KG1 (cell line): ENCODE data around the gene PDF.

Experiments
- DNase-seq: peaks from one replicate; lab custom pipeline; 2025; lab: John Stamatoyannopoulos, UW

Gene PDF

DNA sequence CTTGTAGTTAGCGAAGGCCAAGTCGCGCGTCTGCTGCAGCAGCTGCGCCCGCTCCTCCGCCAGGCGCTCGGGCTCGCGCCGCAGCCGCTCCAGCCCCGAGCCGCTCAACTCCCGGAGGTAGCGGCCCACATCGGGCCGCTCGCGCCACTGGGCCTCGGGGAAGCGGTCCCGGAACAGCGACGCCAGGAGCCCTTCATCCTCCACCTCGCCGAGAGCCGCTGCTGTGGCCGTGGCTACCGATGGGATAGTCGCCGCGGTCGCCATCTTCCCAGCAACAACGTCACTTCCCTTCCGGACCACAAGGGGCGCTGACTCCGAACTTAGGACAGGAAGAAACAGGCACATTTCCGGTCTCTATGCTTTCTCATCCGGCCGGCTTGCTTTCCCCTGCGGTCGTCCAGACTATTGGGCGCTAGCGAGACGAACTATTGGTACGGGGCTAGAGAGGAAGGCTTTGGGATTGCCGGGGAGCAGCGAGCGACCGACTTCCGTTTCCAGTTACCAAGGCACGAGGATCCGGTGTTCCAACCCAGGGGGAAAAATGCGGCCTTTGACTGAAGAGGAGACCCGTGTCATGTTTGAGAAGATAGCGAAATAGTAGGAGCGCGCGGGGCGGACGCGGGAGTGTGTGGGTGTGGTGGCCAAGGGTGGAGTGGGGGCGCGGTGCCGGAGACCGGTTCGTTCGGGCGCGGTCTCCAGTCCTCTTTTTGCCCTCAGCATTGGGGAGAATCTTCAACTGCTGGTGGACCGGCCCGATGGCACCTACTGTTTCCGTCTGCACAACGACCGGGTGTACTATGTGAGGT lies 9.1 kb upstream of the PDF start, which contains the start of the genes COG8 and NIP7:
Gene COG8, minus strand, starts transcription at position 276 of the 806 bp plus-strand sequence. Its CDS starts 12 bp downstream, at position 264.
Gene NIP7, plus strand, starts transcription at position 484 of the 806 bp plus-strand sequence. Its CDS starts 58 bp downstream, at position 542.
- peak; percentile 93 for DNase-seq

DNA sequence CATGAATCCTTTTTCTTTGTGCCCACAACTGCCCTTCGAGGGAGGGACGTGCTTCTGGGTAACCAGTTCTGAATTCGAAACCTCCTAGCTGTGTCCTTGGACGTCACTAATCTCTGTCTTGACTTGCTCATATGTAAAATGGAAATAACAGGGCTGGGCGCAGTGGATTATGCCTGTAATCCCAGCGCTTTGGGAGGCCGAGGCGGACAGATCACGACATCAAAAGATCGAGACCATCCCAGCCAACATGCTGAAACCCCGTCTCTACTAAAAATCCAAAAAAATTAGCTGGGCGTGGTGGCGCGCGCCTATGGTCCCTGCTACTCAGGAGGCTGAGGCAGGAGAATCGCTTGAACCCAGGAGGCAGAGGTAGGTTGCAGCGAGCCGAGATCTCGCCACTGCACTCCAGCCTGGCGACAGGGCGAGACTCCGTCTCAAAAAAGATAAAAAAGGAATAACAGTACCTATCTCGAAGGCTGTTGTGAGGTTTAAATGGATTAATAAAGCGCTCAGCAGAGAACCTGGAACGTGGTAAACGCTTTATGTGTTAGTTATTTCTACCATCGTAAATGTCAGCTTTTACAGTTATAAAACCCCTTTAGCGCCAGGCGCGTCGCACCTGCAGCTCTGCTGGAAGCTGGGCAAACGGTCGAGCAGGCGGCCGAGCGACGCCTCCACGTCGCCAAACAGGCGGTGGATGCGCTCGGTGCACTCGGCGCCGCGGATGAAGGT lies 8.3 kb upstream of the PDF start:
- no peak for DNase-seq

DNA sequence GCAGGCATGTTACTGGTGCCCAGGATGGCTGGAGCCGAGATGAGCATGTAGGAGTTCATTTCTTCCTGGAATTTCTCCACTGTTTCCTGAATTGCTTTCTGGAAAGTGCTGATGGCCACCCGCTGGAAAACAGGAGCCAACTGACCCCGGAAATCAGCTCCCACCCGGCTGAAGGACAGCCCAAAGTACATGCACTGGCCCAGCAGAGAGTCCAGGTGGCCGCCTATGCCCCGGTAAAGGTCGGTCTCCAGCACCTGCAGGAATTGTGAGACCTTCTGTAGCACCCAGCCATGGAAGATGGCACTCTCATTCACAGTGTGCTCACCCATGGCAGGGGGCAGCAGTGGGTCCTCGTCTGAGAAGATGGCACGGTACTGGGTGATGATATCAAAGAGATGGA lies 4.3 kb upstream of the PDF start:
- DNase-seq: no peak

DNA sequence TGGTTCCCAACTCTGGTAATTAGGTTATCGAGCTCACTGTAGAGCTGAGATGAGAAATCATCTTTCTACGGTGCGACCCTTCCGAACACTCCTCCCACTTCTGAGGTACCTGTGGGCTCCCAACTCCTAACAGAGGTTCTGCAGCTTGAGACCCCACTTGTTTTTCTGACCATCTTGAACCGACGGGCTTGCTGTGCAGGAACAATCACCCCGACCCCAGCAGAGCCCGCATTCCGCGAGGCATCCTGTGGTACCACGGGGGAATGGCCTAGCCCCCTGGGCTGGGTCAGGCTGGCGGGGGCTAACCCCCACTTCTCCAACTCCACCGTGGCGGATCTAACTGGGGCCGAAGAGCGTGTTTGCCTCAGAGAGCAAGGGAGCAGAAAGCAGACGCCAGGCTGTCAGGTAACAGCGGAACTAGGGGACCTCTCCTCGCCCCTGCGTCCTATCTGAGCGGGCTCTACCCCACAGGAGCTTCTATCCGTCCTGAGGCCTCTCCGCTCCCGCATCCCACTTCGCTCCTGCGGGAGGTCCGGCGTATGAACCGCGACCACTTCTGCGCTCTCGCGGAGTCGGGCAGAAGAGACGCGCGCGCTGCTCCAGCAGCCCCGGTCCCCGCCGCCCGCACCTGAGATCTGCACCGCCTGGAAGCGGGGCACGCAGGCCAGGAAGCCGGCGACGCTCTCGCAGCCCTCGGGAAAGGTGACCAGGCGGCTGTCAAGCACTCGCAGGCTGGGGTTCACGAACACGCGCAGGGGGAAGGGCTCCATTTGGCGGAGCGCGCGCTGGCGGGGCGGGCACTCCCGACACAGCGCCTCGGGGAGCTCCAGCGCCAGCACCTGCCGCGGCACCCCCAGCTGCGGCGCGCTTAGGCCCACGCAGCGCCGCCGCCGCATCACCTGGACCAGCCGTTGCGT lies 761 bp downstream of the PDF start:
- DNase-seq: no peak

DNA sequence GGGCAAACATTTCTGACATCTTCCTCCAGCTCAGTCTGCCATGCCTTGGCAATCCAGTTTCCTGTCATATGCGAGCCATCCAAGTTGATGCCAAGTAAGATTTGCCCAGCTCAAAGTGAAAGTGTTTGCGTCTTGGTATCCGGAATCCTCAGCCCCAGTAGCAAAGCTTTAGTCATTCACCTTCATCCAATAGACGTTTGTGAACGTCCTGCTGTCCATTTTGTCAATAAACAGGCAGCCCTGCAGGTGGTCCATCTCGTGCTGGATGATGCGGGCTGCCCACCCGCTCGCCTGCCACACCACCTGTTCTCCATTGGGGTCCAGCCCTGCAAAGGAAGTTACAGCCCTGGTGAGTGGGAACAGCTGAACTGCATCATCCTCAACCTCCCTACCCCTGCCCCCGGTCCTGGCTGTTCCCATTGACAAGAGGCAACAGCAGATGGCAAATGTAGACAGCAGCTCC lies 1.5 kb downstream of the PDF start:
- no peak for DNase-seq

DNA sequence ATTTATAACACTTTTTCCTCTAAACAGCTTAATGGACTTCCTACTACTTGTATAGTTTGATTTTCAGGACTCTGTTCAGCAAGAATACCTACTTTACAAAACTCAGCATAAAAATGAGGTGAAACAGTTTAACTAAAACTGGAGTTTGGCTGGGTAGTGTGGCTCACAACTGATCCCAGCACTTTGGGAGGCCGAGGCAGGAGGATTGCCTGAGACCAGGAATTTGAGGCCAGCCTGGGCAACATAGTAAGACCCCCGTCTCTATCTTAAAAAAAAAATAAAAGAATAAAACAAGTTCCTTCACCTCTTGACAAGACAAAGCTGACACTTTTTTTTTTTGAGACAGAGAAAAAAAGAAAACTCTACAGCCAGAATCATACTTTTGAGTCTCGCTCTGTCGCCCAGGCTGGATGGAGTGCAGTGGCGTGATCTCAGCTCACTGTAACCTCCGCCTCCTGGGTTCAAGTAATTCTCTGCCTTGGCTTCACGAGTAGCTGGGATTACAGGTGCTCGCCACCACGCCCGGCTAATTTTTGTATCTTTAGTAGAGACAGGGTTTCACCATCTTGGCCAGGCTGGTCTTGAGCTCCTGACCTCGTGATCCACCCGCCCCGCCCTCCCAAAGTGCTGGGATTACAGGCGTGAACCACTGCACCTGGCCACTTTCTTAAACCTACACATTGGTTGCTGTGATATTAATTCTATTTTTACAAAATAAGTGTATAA lies 2.6 kb downstream of the PDF start:
- no peak for DNase-seq

DNA sequence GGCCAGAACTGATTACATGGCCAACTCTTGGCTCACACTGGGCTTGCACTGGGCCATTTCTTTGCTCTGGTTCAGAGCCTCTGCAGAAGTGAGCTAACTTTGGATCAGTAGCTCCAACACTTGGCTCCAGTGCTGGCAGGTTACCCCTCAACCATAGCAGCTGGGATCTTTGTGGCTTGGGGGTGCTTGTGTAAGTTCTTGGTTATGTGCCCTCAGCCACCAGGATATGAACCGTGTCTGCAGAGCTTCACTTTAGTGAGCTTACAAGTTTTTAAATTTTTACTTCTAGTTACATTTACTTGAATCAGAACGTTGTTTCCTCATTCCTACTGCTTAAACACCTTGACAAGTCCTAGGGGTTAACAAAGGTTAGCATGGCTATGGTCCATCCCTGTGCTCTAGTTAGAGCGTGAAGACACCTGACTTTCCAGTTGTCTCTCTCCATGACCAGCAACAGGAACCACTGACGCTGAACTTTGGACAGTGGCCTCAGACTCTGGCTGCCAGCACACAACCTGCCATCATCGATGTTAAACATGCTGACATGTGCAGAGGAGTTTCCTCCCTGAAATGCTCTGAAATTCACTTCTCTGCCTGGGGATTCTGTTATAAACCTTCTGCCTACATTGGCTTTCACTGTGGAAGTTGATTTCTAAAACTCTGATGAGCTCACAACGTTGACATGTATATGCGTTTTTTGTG lies 4.1 kb downstream of the PDF start:
- DNase-seq: no peak

DNA sequence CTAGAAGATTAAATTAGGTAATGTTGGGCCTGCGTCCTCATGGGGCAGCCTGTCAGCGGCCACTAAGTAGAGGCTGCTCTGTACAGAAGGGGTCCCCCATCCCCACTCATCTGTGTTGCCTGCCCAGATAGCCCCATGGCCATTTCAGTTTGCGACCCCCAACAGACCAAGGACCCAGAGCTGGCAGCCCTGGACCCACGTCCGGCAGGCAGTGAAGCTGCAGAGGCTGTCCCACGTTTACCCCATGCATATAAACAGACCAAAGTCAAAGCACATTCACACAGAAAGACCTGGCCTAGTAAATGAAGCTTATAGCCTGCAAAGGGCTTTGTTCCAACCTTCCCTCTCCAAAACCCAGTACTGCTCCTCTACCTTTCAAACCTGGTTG lies 4.6 kb downstream of the PDF start:
- DNase-seq: no peak

DNA sequence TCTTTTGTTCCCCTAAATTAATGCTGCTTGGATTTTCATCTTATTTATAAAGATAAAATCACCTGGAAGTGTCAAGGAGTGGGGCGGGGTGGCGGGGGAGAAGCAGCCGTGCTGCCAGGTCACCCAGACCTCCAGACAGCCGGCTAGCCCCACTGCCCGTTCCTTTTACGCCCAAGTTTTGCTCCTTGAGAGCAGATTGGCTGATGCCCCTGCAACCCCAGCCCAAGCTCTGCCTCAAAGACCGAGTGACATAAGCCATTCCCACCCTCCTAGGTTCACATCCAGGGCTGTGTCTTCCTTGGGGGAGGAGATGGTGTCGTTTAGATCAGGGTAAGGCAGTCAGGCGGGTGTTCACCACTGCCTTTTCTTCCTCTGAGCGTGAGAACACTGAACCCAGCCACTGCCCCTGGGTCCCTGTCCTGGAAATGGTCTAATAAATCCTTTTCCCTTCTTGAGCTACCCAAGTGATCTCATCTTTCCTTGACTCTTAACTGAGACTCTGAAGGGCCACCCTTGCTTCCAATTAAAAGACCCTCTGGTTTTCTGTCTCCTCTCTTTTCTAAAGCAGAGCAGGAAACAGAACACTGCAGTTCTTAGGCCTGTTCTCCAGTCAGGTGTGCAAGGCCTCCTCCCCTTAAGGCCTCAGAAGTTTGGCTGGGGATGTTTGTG lies 5.7 kb downstream of the PDF start:
- DNase-seq: no peak

DNA sequence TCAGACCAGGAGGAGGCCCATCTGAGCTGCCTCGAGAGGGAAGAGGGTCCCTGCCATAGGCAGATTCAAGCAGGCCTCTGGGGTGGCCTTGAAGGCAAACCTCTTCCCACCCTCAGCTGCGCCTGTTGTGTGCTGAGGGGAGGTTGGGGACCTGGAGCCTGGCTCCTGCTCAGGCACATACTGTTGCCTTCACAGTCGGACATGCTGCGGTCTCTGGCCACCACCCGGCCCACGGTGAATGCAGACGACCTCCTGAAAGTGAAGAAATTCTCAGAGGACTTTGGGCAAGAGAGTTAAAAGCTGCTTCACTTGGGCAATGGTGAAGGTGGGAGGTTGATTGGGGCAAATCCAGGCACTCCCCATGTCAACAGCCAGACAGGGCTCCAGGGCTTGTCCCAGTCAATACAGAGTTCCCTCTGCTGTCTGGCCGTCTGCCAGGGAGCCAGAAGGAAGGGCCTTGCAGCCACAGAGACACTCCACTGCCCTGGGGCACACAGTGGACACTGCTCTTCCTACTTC lies 6.3 kb downstream of the PDF start:
- DNase-seq: no peak

DNA sequence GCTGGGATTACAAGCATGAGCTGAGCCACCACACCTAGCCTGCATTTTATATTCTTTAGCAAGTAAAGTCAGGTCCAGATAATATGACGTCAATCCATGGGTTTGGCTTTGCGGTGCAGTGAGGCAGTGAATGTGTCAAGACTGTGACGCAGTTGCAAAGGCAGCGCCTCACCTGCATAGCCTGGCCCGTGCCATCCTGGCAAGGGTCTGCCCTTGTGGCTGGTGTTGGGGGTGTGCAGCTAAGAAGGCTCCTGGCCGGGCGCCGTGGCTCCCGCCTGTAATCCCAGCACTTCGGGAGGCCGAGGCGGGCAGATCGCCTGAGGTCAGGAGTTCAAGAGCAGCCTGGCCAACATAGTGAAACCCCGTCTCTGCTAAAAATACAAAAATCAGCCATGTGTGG lies 7.0 kb downstream of the PDF start:
- DNase-seq: no peak

DNA sequence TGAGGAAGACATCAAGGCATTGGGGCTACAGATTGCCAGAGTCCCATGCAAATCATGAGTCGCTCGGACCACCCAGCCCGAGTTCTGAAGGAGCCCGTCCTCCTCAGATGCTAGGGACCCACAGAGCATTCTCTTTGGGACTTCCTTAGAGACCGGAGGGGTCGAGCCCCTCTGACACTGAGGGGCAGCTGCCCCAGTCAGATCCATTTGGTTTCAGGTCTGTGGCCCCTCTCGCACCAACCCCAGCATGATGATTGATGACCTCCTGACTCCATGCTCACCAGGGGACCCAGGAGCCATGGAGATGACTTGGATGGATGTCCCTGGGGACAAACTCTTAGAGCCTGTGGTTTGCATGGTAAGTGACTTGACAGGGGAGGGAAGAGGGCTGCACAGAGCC lies 8.0 kb downstream of the PDF start:
- DNase-seq: no peak

DNA sequence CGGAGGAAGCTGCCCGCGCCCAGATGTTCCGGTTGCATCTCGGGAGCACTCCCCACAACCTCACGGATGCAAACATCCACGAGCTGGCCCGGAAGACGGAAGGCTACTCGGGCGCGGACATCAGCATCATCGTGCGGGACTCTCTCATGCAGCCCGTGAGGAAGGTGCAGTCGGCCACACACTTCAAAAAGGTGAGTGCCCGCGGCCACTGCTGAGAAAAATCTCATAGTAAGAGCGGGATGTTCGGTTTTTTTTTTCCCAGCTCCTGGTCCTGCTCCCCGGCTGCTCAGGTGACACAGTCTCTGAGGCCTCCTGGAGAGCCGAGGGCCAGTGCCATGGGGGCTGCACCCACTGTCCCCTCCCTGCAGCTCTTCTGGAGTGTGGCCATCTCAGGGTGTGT lies 9.3 kb downstream of the PDF start:
- DNase-seq: no peak

DNA sequence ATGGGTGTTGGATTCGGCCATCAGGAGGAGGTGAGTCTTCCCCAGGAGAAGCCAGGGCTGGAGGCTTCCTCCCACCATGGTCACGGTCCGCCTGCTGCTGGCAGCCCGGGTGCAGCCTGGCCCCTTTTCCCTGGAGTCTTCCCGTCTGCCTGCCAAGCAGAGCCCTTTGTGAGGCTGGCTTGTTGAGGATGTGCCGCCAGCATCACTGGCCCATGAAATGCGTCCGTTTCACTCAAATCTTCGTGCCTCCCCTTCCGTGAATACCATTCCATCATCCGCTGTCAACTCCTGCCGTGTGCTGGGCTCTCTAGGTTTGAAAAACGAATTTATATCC lies 9.7 kb downstream of the PDF start:
- no peak for DNase-seq

DNA sequence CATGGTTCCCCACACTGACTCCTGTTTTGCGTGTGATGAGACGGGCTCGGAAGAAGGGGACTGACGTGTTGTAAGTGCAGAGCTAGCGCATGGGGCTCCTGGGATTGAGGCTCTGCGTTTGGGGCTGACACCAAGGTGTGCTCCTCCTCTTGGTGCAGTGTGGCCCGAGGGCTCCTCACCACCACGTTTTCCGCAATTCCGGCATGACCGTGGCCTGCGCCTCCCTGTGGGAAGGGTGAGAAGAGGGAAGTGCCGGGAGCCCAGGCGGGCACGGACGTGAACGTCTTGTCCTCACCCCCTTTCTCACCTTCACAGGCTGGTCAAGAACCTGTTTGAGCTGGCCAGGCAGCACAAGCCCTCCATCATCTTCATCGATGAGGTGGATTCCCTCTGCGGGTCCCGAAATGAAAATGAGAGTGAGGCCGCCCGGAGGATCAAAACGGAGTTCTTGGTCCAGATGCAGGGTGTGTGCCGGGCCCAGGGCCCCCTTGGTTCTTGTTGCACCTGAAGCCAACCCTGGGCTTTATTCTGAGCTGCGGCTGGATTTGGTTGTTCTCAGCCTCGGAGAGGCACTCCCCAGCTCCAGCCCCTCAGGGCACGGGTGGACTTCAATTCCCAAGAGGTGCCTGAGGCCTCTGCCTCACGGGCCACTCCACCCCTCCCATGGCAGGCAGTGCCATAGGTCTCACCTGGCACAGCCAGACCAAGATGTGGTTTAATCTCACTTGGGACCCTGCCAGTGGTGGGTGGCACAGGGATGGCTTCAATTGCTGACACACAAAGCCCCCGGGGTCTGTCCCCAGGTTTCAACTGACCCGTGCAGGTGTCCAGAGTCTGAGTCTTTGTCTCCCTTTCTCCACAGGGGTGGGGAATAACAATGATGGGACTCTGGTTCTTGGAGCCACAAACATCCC lies 10.3 kb downstream of the PDF start:
- DNase-seq: no peak

DNA sequence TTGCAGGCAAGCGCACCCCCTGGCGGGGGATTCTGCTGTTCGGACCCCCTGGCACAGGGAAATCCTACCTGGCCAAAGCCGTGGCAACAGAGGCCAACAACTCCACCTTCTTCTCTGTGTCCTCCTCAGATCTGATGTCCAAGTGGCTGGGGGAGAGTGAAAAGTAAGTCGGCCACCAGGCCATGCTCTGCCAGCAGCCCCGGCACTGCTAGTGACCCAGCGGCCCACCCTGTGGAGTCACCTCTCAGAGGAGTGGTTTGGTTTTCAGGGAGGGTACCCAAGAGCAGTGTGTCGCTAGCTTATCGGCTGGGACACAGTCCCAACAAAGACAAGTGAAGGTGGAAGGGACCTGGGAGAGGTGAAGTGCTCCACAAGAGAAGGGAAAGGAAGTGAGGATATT lies 11.0 kb downstream of the PDF start:
- DNase-seq: no peak

DNA sequence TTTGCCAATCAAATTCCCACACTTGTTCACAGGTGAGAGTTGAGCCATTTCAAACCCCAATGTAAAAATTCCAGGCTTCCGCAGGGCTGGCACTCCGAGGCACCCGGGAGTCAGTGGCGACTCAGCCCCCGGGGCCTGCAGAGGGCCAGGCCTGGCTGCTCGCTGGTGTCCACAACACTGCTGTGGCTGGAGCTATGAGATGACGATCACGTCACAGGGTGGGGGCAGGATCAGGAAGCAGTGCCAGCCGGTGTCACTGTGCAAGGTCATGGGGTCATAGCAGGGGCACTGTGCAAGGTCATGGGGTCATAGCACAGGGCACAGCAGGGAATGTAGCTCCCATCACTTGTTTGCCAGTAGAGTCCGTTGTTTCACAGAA lies 11.5 kb downstream of the PDF start:
- DNase-seq: no peak

DNA sequence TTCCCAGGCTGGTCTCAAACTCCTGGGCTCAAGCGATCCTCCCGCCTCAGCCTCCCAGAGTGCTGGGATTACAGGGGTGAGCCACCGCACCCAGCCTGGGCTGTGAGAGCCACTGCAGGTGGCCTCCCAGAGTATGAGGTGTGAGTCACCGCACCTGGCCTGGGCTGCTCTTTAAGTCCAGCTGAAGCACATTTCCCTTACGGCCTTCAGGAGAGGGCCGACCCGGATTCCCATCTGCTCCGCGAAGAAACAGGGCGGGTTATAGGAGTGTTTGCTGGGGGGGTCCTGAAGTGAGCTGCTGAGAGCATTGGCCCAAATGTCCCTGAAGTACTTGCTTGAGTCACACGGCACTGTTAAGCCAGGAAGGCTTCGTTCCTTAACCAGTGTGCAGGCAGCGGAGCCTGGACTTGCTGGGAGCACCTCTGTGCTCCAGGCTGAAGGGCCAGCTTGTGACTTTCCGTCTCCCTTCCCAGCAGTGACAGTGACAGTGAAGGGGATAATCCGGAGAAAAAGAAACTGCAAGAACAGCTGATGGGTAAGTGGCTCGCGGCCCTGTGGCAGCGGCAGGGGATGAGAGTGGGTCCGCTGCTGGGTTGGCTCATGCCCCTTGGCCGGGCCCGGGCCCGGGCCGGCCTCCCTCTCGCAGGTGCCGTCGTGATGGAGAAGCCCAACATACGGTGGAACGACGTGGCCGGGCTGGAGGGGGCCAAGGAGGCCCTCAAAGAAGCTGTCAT lies 12.0 kb downstream of the PDF start:
- DNase-seq: no peak
